CD4-positive, alpha-beta T cell treated with Interleukin-6 at 100 ng/mL for 8 hours (primary cell): ENCODE data around the gene TET3.
A peak's percentile ranks its signal among the peaks of the same experiment; 100 is the strongest.

ENCODE experiments used
- DNase-seq: peaks from one replicate; pipeline ENCODE4 v3.0.0-alpha.2; 2020; ENCODE audit warnings: mixed read lengths, low spot score

Gene TET3

DNA sequence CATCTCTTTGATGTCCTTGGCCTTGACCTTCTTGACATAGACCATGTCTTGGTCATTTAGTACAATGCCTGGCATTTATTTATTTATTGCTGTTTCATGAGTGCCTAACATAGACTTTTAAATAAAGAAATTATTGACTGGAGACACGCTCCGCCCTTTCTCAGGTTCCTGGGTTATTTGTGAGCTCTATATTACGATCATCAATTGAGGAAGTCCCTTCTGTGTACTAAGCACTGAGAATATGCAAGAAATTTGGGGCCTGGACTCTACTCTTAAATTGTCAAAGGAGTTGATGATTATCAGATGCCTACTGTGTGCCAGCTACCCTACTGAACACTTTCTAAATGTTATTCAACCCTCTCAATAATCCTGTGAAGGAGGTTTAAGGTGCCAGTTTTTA, 19.7 kb upstream of the TET3 start:
- no peak for DNase-seq

GRCh38 chr2:73968357-73968937, 16.3 kb upstream of the TET3 start:
- DNase-seq, result no peak

DNA sequence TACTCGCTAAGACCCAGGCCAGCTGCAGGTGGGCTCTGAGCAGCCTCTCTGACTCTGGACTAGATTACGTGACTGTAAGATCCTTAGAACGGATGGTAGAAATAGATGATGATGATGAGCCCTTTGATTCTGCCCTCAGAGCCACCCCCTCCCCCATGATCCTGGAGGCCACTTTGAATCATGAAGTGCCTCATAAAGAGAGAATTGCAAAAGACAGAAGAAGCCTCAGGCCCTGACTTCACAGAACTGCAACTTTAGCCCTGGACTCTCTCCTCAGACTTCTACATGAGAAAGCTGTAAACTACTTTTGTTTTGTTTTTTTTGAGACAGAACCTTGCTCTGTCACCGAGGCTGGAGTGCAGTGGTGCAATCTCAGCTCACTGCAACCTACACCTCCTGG, 15.4 kb upstream of the TET3 start:
- no peak for DNase-seq

- DNase-seq, result no peak
Measured at GRCh38 chr2:73970141-73970803, 14.4 kb upstream of the TET3 start.

GRCh38 chr2:73970850-73971471, 13.7 kb upstream of the TET3 start:
- peak; percentile 59 for DNase-seq

DNA sequence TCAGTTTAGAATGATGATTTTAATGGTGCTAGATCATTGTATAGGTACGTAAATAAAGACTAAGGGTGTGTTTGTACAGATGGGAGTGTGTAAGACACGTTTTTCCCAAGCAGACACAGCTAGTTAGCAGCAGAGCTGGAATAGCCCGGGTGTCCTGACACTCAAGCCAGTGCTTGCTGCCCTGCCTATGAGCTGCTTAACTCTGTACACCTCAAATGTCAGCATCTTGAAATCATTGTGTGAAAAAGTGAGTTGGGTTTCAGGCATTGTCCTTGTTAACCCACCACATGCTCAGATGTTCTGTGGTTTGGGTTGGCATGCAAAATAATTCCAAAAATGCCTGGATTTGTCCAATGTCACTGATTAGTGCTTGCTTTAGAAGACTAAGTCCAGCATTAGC, 13.0 kb upstream of the TET3 start:
- no peak for DNase-seq

GRCh38 chr2:73972846-73973245, 11.9 kb upstream of the TET3 start:
- DNase-seq, result no peak

GRCh38 chr2:73975731-73976130, 9.0 kb upstream of the TET3 start:
- no peak for DNase-seq

- no peak for DNase-seq
Measured at GRCh38 chr2:73976803-73977202, 7.9 kb upstream of the TET3 start.

- no peak for DNase-seq
Measured at GRCh38 chr2:73977466-73977865, 7.2 kb upstream of the TET3 start.

- DNase-seq, result peak; percentile 85
Measured at GRCh38 chr2:73979021-73979420, 5.7 kb upstream of the TET3 start.

DNA sequence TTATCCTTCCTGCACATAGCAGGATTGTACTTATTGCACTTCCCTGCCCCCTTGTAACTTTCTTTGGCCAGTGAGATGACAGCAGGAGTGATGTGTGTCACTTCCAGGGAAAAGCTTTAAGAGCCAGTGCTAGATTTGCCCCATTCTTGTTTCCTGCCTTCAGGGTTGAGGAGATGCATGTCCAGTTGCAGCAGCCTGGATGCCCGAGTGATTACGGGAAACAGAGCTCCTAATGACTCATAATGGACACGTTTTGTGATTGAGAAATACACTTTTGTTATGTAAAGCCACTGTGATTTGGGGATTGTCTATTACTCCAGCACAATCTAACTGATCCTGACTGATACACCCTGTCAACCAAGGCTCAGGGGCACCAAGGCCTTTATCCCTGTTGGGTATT, 5.0 kb upstream of the TET3 start:
- DNase-seq, result no peak

GRCh38 chr2:73980566-73980965, 4.1 kb upstream of the TET3 start:
- no peak for DNase-seq

GRCh38 chr2:73981081-73982001, 3.4 kb upstream of the TET3 start:
- no peak for DNase-seq

DNA sequence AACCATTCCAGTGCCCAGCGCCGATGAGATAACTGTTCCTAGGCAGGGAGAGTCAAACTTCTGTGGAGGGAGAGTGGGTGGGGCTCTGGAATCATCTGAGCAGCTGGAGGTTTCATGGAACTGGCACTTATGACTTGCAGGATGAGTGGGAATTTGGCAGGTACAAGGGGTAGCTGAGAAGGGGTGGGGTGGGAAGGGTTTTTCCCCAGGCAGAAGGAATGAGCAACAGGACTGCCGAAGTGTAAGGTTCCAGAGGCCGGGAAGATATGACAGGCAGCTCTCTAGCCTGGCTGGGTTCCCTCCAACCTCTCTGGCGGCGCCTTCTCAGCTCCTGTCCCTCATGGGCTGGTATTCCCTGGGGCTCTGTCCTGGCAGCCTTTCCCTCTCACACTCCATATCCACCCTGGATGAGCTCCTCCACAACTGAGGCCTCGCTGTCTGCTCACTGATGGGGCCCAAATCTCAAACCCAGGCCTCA, 2.5 kb upstream of the TET3 start:
- no peak for DNase-seq

DNA sequence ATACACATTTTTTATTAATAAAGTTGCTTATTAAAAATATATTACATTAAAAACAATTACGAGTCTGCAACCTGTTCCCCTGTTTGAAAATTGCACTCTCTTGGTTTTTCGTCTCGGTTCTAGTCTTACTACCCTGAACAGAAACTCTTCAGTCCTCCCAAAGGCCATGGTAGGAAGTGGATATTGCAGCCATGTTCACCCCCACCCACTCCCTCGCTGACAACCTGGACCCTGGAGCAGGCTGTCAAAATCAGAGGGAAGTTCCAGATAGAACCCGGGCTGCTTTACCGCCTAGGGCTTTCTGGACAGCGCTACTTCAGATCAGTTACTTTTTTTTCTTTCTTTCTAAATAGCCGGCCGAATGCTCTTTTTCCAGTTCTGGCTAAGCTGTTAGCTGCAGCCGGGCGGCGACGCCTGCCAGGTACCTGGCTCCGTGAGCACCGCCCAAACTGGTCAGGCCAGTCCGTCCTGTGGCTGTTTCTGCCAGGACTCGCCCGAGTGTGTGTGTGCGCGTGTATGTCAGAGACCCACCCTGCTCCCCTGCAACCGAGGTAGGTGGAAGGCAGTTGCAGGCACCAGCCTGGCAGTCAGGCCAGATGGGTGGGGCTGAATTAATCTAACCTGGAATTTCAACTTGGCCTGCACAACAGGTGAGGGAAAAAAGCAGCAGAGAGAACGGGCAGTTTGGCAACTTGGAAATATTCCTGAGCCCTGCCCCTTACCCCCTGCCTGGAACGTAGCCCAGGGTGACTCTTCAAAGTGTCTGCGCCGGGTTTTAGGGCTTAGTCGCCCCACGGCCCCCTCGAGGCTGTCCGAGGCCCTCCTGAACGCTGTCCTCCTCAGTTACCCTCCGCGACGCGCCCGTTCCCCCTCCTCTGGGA, 1.1 kb upstream of the TET3 start:
- DNase-seq, result no peak

- peak; percentile 68 for DNase-seq
Measured at GRCh38 chr2:73984922-73985307, 205 bp downstream of the TET3 start.

- peak; percentile 37 for DNase-seq
Measured at GRCh38 chr2:73985308-73986084, 786 bp downstream of the TET3 start.

DNA sequence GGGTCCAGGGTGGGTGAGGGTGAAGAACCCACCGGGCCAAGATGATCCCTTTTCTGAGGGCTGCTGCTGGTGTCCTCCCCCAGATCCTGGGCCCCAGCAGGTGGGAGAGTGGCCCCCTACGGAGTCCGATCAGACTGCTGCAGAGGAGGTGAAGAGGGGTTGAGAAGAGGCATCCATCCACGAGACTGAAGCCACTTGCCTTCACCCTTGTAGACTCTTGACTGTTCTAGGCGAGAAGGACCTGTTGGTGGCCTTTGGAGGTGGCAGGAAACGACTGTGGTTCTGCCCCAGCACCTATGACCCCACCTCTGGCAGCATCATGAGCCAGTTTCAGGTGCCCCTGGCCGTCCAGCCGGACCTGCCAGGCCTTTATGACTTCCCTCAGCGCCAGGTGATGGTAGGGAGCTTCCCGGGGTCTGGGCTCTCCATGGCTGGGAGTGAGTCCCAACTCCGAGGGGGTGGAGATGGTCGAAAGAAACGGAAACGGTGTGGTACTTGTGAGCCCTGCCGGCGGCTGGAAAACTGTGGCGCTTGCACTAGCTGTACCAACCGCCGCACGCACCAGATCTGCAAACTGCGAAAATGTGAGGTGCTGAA, 1.5 kb downstream of the TET3 start:
- peak; percentile 32 for DNase-seq
